Measurements from ENCODE around the gene MYO5B.

- TF ChIP-seq SIN3A (IDR thresholded peaks at IDR 0.05; ENCODE audit: low read depth, low read length) = no peak
- no peak for TF ChIP-seq POLR2A (IDR thresholded peaks at IDR 0.05; ENCODE audit: low read depth, low read length)
- no peak for TF ChIP-seq NRF1 (conservative IDR thresholded peaks at IDR 0.05; ENCODE audit: low read depth, low read length)
- no peak for TF ChIP-seq PBX3 (IDR thresholded peaks at IDR 0.05; ENCODE audit: insufficient replicate concordance, low read depth, low read length)
- TF ChIP-seq ZBTB40 (IDR thresholded peaks at IDR 0.05; ENCODE audit: borderline replicate concordance) = no peak
- TF ChIP-seq NR2F1 (conservative IDR thresholded peaks at IDR 0.05) = no peak
- no peak for TF ChIP-seq CTCF (IDR thresholded peaks at IDR 0.05 in 2 of 3, conservative IDR thresholded peaks at IDR 0.05 in 1 of 3; ENCODE audit: control insufficient read depth in 2 of 3, extremely low read depth in 1 of 3, insufficient read depth in 1 of 3, low read depth in 3 of 3, low read length in 3 of 3)
- TF ChIP-seq CEBPB (IDR thresholded peaks at IDR 0.05; ENCODE audit: borderline replicate concordance in 1 of 2, low read depth in 2 of 2, low read length in 2 of 2) = no peak
- no peak for TF ChIP-seq TCF12 (IDR thresholded peaks at IDR 0.05; ENCODE audit: low read depth, low read length)
- no peak for TF ChIP-seq BRCA1 (IDR thresholded peaks at IDR 0.05; ENCODE audit: low read depth, low read length)
- TF ChIP-seq YY1 (IDR thresholded peaks at IDR 0.05; ENCODE audit: low read depth, low read length) = no peak
- TF ChIP-seq TCF3 (IDR thresholded peaks at IDR 0.05; ENCODE audit: borderline replicate concordance, insufficient read depth, low read depth, low read length) = no peak
Measured at GRCh38 chr18:50161597-50162205, 33.2 kb downstream of the MYO5B start.
